ENCODE results near the gene SCYGR5. TPM values are rescaled to one million over a fixed set of nuclear protein-coding genes. Genes with fewer than 3 reads are reported as not detected.

The SCYGR5 gene
- polyA plus RNA-seq, 3 donors = not detected

GRCh38 chr2:227710986-227711385, 44.4 kb downstream of the SCYGR5 start:
- Mint-ChIP-seq H3K36me3 (no peaks in the 10 kb centered on the region), H3K4me3 (no peak overlapping the region), H3K27me3 (ENCODE audit: low read depth in 3 of 3) (peaks cover 4 to 13% (median 5%) of the 10 kb centered on the region in 3 donors), H3K4me1 (no peaks in the 10 kb centered on the region), H3K27ac (no peak overlapping the region), H3K9me3 (no peaks in the 10 kb centered on the region)
- intact Hi-C loops (cut with micrococcal nuclease) = no loop called here
- H3K4me2 ChIP-seq (replicated peaks; ENCODE audit: extremely low read depth, low read length, poor library complexity, severe bottlenecking) = no peak overlapping the region
- no peaks in the 10 kb centered on the region for H3K27me3 ChIP-seq (ENCODE audit: control insufficient read depth in 2 of 2, insufficient read depth in 2 of 2, low read length in 2 of 2)
- no peaks in the 10 kb centered on the region for H4K20me1 ChIP-seq (ENCODE audit: insufficient read depth, low read length)
- no peak overlapping the region for H3K27ac ChIP-seq (ENCODE audit: low read depth in 1 of 2, low read length in 2 of 2)
- TF ChIP-seq CTCF (IDR thresholded peaks at IDR 0.05) = no peak
- no peak for DNase-seq
- WGBS (ENCODE audit: insufficient coverage) = 95% methylated on average over 5 of the region's 7 CpGs
- H3K4me1 ChIP-seq (ENCODE audit: control insufficient read depth in 1 of 2, insufficient read depth in 2 of 2, low read length in 2 of 2) = no peaks in the 10 kb centered on the region
- H2AFZ ChIP-seq (ENCODE audit: insufficient read depth, low read depth, low read length, poor library complexity, severe bottlenecking) = no peak overlapping the region
- H3K9me3 ChIP-seq (replicated peaks in 1 of 2; ENCODE audit: control insufficient read depth in 1 of 2, insufficient read depth in 1 of 2, low read length in 2 of 2) = no peaks in the 10 kb centered on the region
- H3K79me2 ChIP-seq (ENCODE audit: insufficient read depth, low read length) = no peaks in the 10 kb centered on the region
- H3K9ac ChIP-seq (ENCODE audit: insufficient read depth, low read length, poor library complexity, severe bottlenecking) = no peak overlapping the region
- H3K4me3 ChIP-seq (replicated peaks in 1 of 3; ENCODE audit: low read depth in 2 of 3, low read length in 3 of 3) = no peak overlapping the region
- no peaks in the 10 kb centered on the region for H3K36me3 ChIP-seq (replicated peaks in 1 of 2; ENCODE audit: control insufficient read depth in 1 of 2, insufficient read depth in 2 of 2, low read length in 2 of 2)

- Histone ChIP-seq H3K27me3 (ENCODE audit: control insufficient read depth in 2 of 2, insufficient read depth in 2 of 2, low read length in 2 of 2) (peaks cover 0 to 16% of the 10 kb centered on the region in 2 donors), H3K4me3 (replicated peaks in 1 of 3; ENCODE audit: low read depth in 2 of 3, low read length in 3 of 3) (no peak overlapping the region), H4K20me1 (ENCODE audit: insufficient read depth, low read length) (no peaks in the 10 kb centered on the region), H3K36me3 (replicated peaks in 1 of 2; ENCODE audit: control insufficient read depth in 1 of 2, insufficient read depth in 2 of 2, low read length in 2 of 2) (no peaks in the 10 kb centered on the region), H2AFZ (ENCODE audit: insufficient read depth, low read depth, low read length, poor library complexity, severe bottlenecking) (no peak overlapping the region), H3K9me3 (replicated peaks in 1 of 2; ENCODE audit: control insufficient read depth in 1 of 2, insufficient read depth in 1 of 2, low read length in 2 of 2) (no peaks in the 10 kb centered on the region), H3K4me2 (replicated peaks; ENCODE audit: extremely low read depth, low read length, poor library complexity, severe bottlenecking) (no peak overlapping the region), H3K9ac (ENCODE audit: insufficient read depth, low read length, poor library complexity, severe bottlenecking) (no peak overlapping the region), H3K4me1 (ENCODE audit: control insufficient read depth in 1 of 2, insufficient read depth in 2 of 2, low read length in 2 of 2) (peaks cover 6% of the 10 kb centered on the region in 2 donors), H3K79me2 (ENCODE audit: insufficient read depth, low read length) (no peaks in the 10 kb centered on the region), H3K27ac (ENCODE audit: low read depth in 1 of 2, low read length in 2 of 2) (no peak overlapping the region)
- no peak for DNase-seq
- intact Hi-C loops (cut with micrococcal nuclease) = no loop called here
- Mint-ChIP-seq H3K27ac (no peak overlapping the region), H3K4me1 (peaks cover 7% of the 10 kb centered on the region), H3K9me3 (peaks cover 0 to 2% (median 0%) of the 10 kb centered on the region in 7 donors), H3K36me3 (no peaks in the 10 kb centered on the region), H3K27me3 (ENCODE audit: low read depth in 3 of 3) (peaks cover 17 to 28% (median 25%) of the 10 kb centered on the region in 3 donors), H3K4me3 (no peak overlapping the region)
- WGBS (ENCODE audit: insufficient coverage) = no CpG with 5 or more reads among the region's 1 CpG
- TF ChIP-seq CTCF (IDR thresholded peaks at IDR 0.05) = no peak
These were observed 46.7 kb downstream of the SCYGR5 start for GRCh38 chr2:227713291-227713690.

All from CD14-positive monocyte (primary cell).